GM11168 (cell line): Measurements from ENCODE around the gene LLGL1.
"Not testable (repeated sequence)": the region's sequence is repeated elsewhere in the genome, so short reads cannot be mapped to it uniquely, and the experiment has no call there.

ENCODE experiments used
- in situ Hi-C: fragments of 300-500 bp; cut with MboI; formaldehyde crosslinking; loops from one replicate; pipeline ENCODE4 v1.12.0; 2022; ENCODE audit warnings: low sequenced_read_pairs; ENCODE audit not compliant: unreplicated experiment

LLGL1 gene

GRCh38 chr17:18191967-18192366 lies 33.5 kb upstream of the LLGL1 start:
- in situ Hi-C loops: no loop called here

- in situ Hi-C loops: no loop called here
Observed at GRCh38 chr17:18194394-18194793, 31.0 kb upstream of the LLGL1 start.

- in situ Hi-C loops: no loop called here
Observed at GRCh38 chr17:18194804-18195203, 30.6 kb upstream of the LLGL1 start.

GRCh38 chr17:18195246-18195645 lies 30.2 kb upstream of the LLGL1 start:
- in situ Hi-C loops: no loop called here

- in situ Hi-C loops: no loop called here
Observed at GRCh38 chr17:18197535-18198194, 27.8 kb upstream of the LLGL1 start.

GRCh38 chr17:18198530-18198929 lies 26.9 kb upstream of the LLGL1 start:
- in situ Hi-C loops: no loop called here

- in situ Hi-C loops: no loop called here
Observed at GRCh38 chr17:18201108-18201507, 24.3 kb upstream of the LLGL1 start.

GRCh38 chr17:18203308-18203707 lies 22.1 kb upstream of the LLGL1 start:
- in situ Hi-C loops: no loop called here

- in situ Hi-C loops: no loop called here
Observed at GRCh38 chr17:18205861-18206260, 19.6 kb upstream of the LLGL1 start.

- in situ Hi-C loops: no loop called here
Observed at GRCh38 chr17:18206962-18207361, 18.5 kb upstream of the LLGL1 start.

- in situ Hi-C loops: no loop called here
Observed at GRCh38 chr17:18208092-18208491, 17.3 kb upstream of the LLGL1 start.

- in situ Hi-C loops: no loop called here
Observed at GRCh38 chr17:18213666-18214270, 11.7 kb upstream of the LLGL1 start.

- in situ Hi-C loops: not testable (repeated sequence)
Observed at GRCh38 chr17:18216906-18217305, 8.5 kb upstream of the LLGL1 start.

- in situ Hi-C loops: no loop called here
Observed at GRCh38 chr17:18217412-18218015, 7.9 kb upstream of the LLGL1 start.

GRCh38 chr17:18218756-18219415 lies 6.5 kb upstream of the LLGL1 start:
- in situ Hi-C loops: no loop called here

- in situ Hi-C loops: no loop called here
Observed at GRCh38 chr17:18224053-18224386, 1.4 kb upstream of the LLGL1 start.

- in situ Hi-C loops: no loop called here
Observed at GRCh38 chr17:18224387-18225120, 881 bp upstream of the LLGL1 start.

- in situ Hi-C loops: no loop called here
Observed at GRCh38 chr17:18225642-18226283, 328 bp downstream of the LLGL1 start.

- in situ Hi-C loops: no loop called here
Observed at GRCh38 chr17:18226284-18226945, 980 bp downstream of the LLGL1 start.

- in situ Hi-C loops: no loop called here
Observed at GRCh38 chr17:18227635-18228034, 2.2 kb downstream of the LLGL1 start.
